Measurements from ENCODE around the gene WWC2.

GRCh38 chr4:183354219-183354618, 255.2 kb downstream of the WWC2 start:
- TF ChIP-seq ZNF768 (tag by site-specific recombination; IDR thresholded peaks at IDR 0.05) (no peak), RBAK (tag by site-specific recombination; IDR thresholded peaks at IDR 0.05) (no peak), MYNN (tag by site-specific recombination; IDR thresholded peaks at IDR 0.05; ENCODE audit: borderline replicate concordance) (no peak), KLF9 (tag by site-specific recombination; IDR thresholded peaks at IDR 0.05; ENCODE audit: low read depth) (no peak), ZBTB7A (tag by site-specific recombination; IDR thresholded peaks at IDR 0.05; ENCODE audit: low read depth) (no peak), ZNF18 (tag by site-specific recombination; IDR thresholded peaks at IDR 0.05) (no peak), CTCF (tag by site-specific recombination; IDR thresholded peaks at IDR 0.05) (no peak), AEBP2 (tag by site-specific recombination; IDR thresholded peaks at IDR 0.05; ENCODE audit: borderline replicate concordance) (no peak), YY1 (tag by site-specific recombination; IDR thresholded peaks at IDR 0.05) (no peak), ZEB2 (tag by site-specific recombination; IDR thresholded peaks at IDR 0.05) (no peak), ZNF280D (tag by site-specific recombination; IDR thresholded peaks at IDR 0.05) (no peak), REST (tag by site-specific recombination; IDR thresholded peaks at IDR 0.05) (no peak)
